DND-41 (cell line): Measurements from ENCODE around the gene CTIF.

Experiments used
- ATAC-seq: fragments of 200-7000 bp; cut with Tn5 transposase; 3 replicates; pipeline ENCODE4 v1.9.1; 2021; ENCODE audit warnings: low read depth; ENCODE audit not compliant: insufficient read depth
- DNase-seq: peaks from one replicate; pipeline ENCODE4 v3.0.0-alpha.2; 2020
- H2AFZ ChIP-seq: 2 replicates; pipeline ENCODE4 v1.6.0; 2012; ENCODE audit warnings: low read depth, low read length
- H3K27ac ChIP-seq: 2 replicates; pipeline ENCODE4 v1.5.1; 2012; ENCODE audit warnings: low read length, inconsistent platforms
- H3K27me3 ChIP-seq: fragments of 200-600 bp; sonication (generic); 2 replicates; pipeline ENCODE4 v1.6.0; 2012; ENCODE audit warnings: low read length, mild to moderate bottlenecking, inconsistent platforms; ENCODE audit not compliant: insufficient read depth, poor library complexity
- H3K36me3 ChIP-seq: 2 replicates; pipeline ENCODE4 v1.5.1; 2012; ENCODE audit warnings: low read length, inconsistent platforms; ENCODE audit not compliant: insufficient read depth
- H3K4me1 ChIP-seq: 2 replicates; pipeline ENCODE4 v1.5.1; 2012; ENCODE audit warnings: mild to moderate bottlenecking, low read length; ENCODE audit not compliant: insufficient read depth
- H3K4me2 ChIP-seq: 2 replicates; pipeline ENCODE4 v1.6.0; 2012; ENCODE audit warnings: mild to moderate bottlenecking, moderate library complexity, low read length, inconsistent platforms; ENCODE audit not compliant: insufficient read depth
- H3K4me3 ChIP-seq, 2 experiments: fragments of 200-600 bp in 1 of 2; shearing (Covaris generic) in 1 of 2; 2 replicates each; pipeline ENCODE4 v1.5.1; 2012 to 2016; ENCODE audit warnings: inconsistent platforms in 2 of 2, low read length in 2 of 2, mild to moderate bottlenecking in 2 of 2, low read depth in 1 of 2, moderate library complexity in 1 of 2
- H3K79me2 ChIP-seq: 2 replicates; pipeline ENCODE4 v1.6.0; 2012; ENCODE audit warnings: low read length, inconsistent platforms; ENCODE audit not compliant: insufficient read depth
- H3K9ac ChIP-seq: 2 replicates; pipeline ENCODE4 v1.6.0; 2012; ENCODE audit warnings: low read depth, mild to moderate bottlenecking, inconsistent platforms, low read length, moderate library complexity
- H3K9me3 ChIP-seq: 2 replicates; pipeline ENCODE4 v1.5.1; 2012; ENCODE audit warnings: low read length, moderate library complexity, mild to moderate bottlenecking, inconsistent platforms; ENCODE audit not compliant: insufficient read depth, severe bottlenecking
- H4K20me1 ChIP-seq: 2 replicates; pipeline ENCODE4 v1.6.0; 2012; ENCODE audit warnings: low read length; ENCODE audit not compliant: insufficient read depth
- CTCF ChIP-seq: IDR thresholded peaks from 2 replicates; pipeline ENCODE4 v1.5.1; 2012; ENCODE audit warnings: borderline replicate concordance, low read length, moderate library complexity, mild to moderate bottlenecking; ENCODE audit not compliant: poor library complexity, severe bottlenecking; ENCODE audit errors: extremely low read depth
- EZH2 ChIP-seq: IDR thresholded peaks from 3 replicates; pipeline ENCODE4 v1.6.1; 2012; ENCODE audit warnings: borderline replicate concordance, low read depth, mild to moderate bottlenecking, moderate library complexity, low read length, inconsistent platforms; ENCODE audit not compliant: severe bottlenecking

CTIF gene

GRCh38 chr18:48724939-48725338 is 186.1 kb downstream of the CTIF start:
- Histone ChIP-seq H3K4me2 (no peak overlapping the region), H3K79me2 (no peaks in the 10 kb centered on the region)
- no peak for DNase-seq

GRCh38 chr18:48725562-48725961 is 186.7 kb downstream of the CTIF start:
- no peak for ATAC-seq
- no peaks in the 10 kb centered on the region for H3K36me3 ChIP-seq

More at GRCh38 chr18:48724939-48725338, 186.1 kb downstream of the CTIF start:
- Histone ChIP-seq H3K27ac (no peak overlapping the region), H3K9me3 (no peaks in the 10 kb centered on the region), H3K4me1 (no peaks in the 10 kb centered on the region), H3K9ac (no peak overlapping the region), H4K20me1 (no peaks in the 10 kb centered on the region), H3K27me3 (no peaks in the 10 kb centered on the region), H3K36me3 (no peaks in the 10 kb centered on the region), H2AFZ (no peak overlapping the region), H3K4me3 (no peak overlapping the region)
- TF ChIP-seq CTCF: no peak
- no peak for TF ChIP-seq EZH2
- no peak for ATAC-seq

GRCh38 chr18:48727681-48728080 is 188.8 kb downstream of the CTIF start:
- Histone ChIP-seq H4K20me1 (no peaks in the 10 kb centered on the region), H3K4me3 (no peak overlapping the region), H3K4me1 (no peaks in the 10 kb centered on the region), H3K36me3 (no peaks in the 10 kb centered on the region), H3K27ac (no peak overlapping the region), H3K27me3 (no peaks in the 10 kb centered on the region), H3K9ac (no peak overlapping the region), H3K79me2 (no peaks in the 10 kb centered on the region), H3K4me2 (no peak overlapping the region), H2AFZ (no peak overlapping the region), H3K9me3 (no peaks in the 10 kb centered on the region)
- ATAC-seq (no peak), DNase-seq (no peak)
- TF ChIP-seq EZH2 (no peak), CTCF (no peak)

More at GRCh38 chr18:48725562-48725961, 186.7 kb downstream of the CTIF start:
- Histone ChIP-seq H3K4me1 (no peaks in the 10 kb centered on the region), H2AFZ (no peak overlapping the region), H3K27me3 (no peaks in the 10 kb centered on the region), H3K9me3 (no peaks in the 10 kb centered on the region), H4K20me1 (no peaks in the 10 kb centered on the region), H3K9ac (no peak overlapping the region), H3K79me2 (no peaks in the 10 kb centered on the region), H3K27ac (no peak overlapping the region), H3K4me3 (no peak overlapping the region), H3K4me2 (no peak overlapping the region)
- TF ChIP-seq CTCF: no peak
- TF ChIP-seq EZH2: no peak
- DNase-seq: no peak
